H1 (cell line): ENCODE results near the gene SMTNL2. TPM values are rescaled to one million over a fixed set of nuclear protein-coding genes. Genes with fewer than 3 reads are reported as not detected.

Experiments used
- CTCF ChIA-PET: fragments of 300-600 bp; sonication (Branson Sonifier 250); formaldehyde crosslinking; loops from one replicate; lab custom pipeline; 2021; ENCODE audit not compliant: partially characterized antibody; lab: Charles Lee
- POLR2A ChIA-PET: fragments of 300-600 bp; sonication (Branson Sonifier 250); formaldehyde crosslinking; loops from one replicate; lab custom pipeline; 2021; ENCODE audit warnings: inconsistent platforms; ENCODE audit not compliant: partially characterized antibody; lab: Charles Lee
- DNase-seq, 2 experiments: peaks; one replicate each; pipeline versions ENCODE4 v3.0.0 to v3.0.0-alpha.2; 2010 to 2022; ENCODE audit warnings: low spot score in 2 of 2, low read depth in 1 of 2, mixed read lengths in 1 of 2
- FAIRE-seq: peaks from 2 replicates; lab custom pipeline; 2011; peaks lifted over from hg19 to GRCh38; lab: Jason Lieb, UNC
- H2AFZ ChIP-seq: 2 replicates; pipeline ENCODE4 v1.8.1; 2012; ENCODE audit warnings: low read length, inconsistent platforms
- H2AK5ac ChIP-seq: 2 replicates; pipeline ENCODE4 v1.6.1; 2013; ENCODE audit warnings: low read depth, low read length
- H2BK120ac ChIP-seq: replicated peaks from 2 replicates; pipeline ENCODE3; 2013; ENCODE audit warnings: low read depth, low read length, inconsistent platforms
- H2BK12ac ChIP-seq: 2 replicates; pipeline ENCODE4 v1.6.1; 2013; ENCODE audit warnings: low read depth, low read length
- H2BK15ac ChIP-seq: 2 replicates; pipeline ENCODE4 v1.6.1; 2013; ENCODE audit warnings: low read length
- H2BK20ac ChIP-seq: 2 replicates; pipeline ENCODE4 v1.6.1; 2013; ENCODE audit warnings: low read length
- H2BK5ac ChIP-seq: 2 replicates; pipeline ENCODE4 v1.6.1; 2013; ENCODE audit warnings: low read depth, low read length
- H3K14ac ChIP-seq: 2 replicates; pipeline ENCODE4 v1.6.1; 2013; ENCODE audit warnings: inconsistent platforms; ENCODE audit not compliant: insufficient read length
- H3K18ac ChIP-seq: 2 replicates; pipeline ENCODE4 v1.6.1; 2013; ENCODE audit warnings: low read length; ENCODE audit errors: extremely low read depth
- H3K23ac ChIP-seq: 2 replicates; pipeline ENCODE4 v1.6.1; 2013; ENCODE audit warnings: inconsistent platforms; ENCODE audit not compliant: insufficient read length
- H3K23me2 ChIP-seq: 2 replicates; pipeline ENCODE4 v1.6.1; 2013; ENCODE audit warnings: low read depth, low read length
- H3K27ac ChIP-seq: 2 replicates; pipeline ENCODE4 v1.6.1; 2011; ENCODE audit warnings: low read depth, low read length, inconsistent platforms
- H3K27me3 ChIP-seq, 4 experiments: replicated peaks in 1 of 4; 1 replicate in 1 of 4; 2 replicates in 3 of 4; pipeline versions ENCODE4 v1.6.1 to v1.8.1; 2011 to 2013; ENCODE audit warnings: low read length in 3 of 4, mild to moderate bottlenecking in 3 of 4, inconsistent platforms in 2 of 4, mixed read lengths in 2 of 4, moderate library complexity in 1 of 4; ENCODE audit not compliant: control insufficient read depth in 3 of 4, insufficient read depth in 3 of 4; ENCODE audit errors: extremely low read depth in 1 of 4
- H3K36me3 ChIP-seq, 4 experiments: 2 replicates each; pipeline versions ENCODE4 v1.6.1 to v1.8.1; 2011 to 2013; ENCODE audit warnings: mild to moderate bottlenecking in 4 of 4, low read length in 3 of 4, moderate library complexity in 2 of 4, control low read depth in 1 of 4, inconsistent platforms in 1 of 4; ENCODE audit not compliant: insufficient read depth in 4 of 4, control insufficient read depth in 2 of 4
- H3K4ac ChIP-seq: replicated peaks from 2 replicates; pipeline ENCODE3; 2013; ENCODE audit warnings: low read length, low read depth, mixed read lengths, inconsistent platforms; ENCODE audit not compliant: insufficient read length
- H3K4me1 ChIP-seq, 4 experiments: replicated peaks in 1 of 4; 1 replicate in 1 of 4; 2 replicates in 3 of 4; pipeline versions ENCODE4 v1.6.1 to v1.8.1; 2011 to 2013; ENCODE audit warnings: low read length in 3 of 4, inconsistent platforms in 2 of 4, mixed read lengths in 1 of 4; ENCODE audit not compliant: insufficient read depth in 4 of 4, control insufficient read depth in 3 of 4
- H3K4me2 ChIP-seq, 2 experiments: 2 replicates each; pipeline versions ENCODE4 v1.6.1 to v1.8.1; 2011 to 2013; ENCODE audit warnings: low read depth in 2 of 2, low read length in 2 of 2, control low read depth in 1 of 2, inconsistent platforms in 1 of 2, mild to moderate bottlenecking in 1 of 2; ENCODE audit not compliant: insufficient read depth in 1 of 2
- H3K4me3 ChIP-seq, 4 experiments: fragments of 200-600, 300-600 bp in 1 of 4; sonication (generic), shearing (Covaris generic), sonication (Bioruptor Twin) in 1 of 4; 2 replicates each; pipeline versions ENCODE4 v1.5.1 to v1.8.1; 2011 to 2016; ENCODE audit warnings: low read length in 4 of 4, low read depth in 3 of 4, control low read depth in 2 of 4, inconsistent platforms in 2 of 4, mild to moderate bottlenecking in 2 of 4, mixed read lengths in 1 of 4, moderate library complexity in 1 of 4; ENCODE audit not compliant: insufficient read depth in 2 of 4; ENCODE audit errors: extremely low read depth in 1 of 4
- H3K56ac ChIP-seq: replicated peaks from 2 replicates; pipeline ENCODE3; 2013; ENCODE audit warnings: low read depth, mild to moderate bottlenecking, mixed read lengths, low read length, inconsistent platforms; ENCODE audit not compliant: insufficient read length
- H3K79me1 ChIP-seq: 2 replicates; pipeline ENCODE4 v1.6.1; 2013; ENCODE audit warnings: low read depth, low read length, control low read depth
- H3K79me2 ChIP-seq, 2 experiments: 2 replicates each; pipeline versions ENCODE4 v1.6.1 to v1.8.1; 2012 to 2013; ENCODE audit warnings: low read length in 2 of 2, mild to moderate bottlenecking in 2 of 2, inconsistent platforms in 1 of 2; ENCODE audit not compliant: insufficient read depth in 2 of 2, control insufficient read depth in 1 of 2
- H3K9ac ChIP-seq, 4 experiments: replicated peaks in 1 of 4; 1 replicate in 1 of 4; 2 replicates in 3 of 4; pipeline versions ENCODE4 v1.6.1 to v1.8.1; 2011 to 2013; ENCODE audit warnings: low read depth in 3 of 4, low read length in 3 of 4, control low read depth in 2 of 4, mild to moderate bottlenecking in 2 of 4, moderate library complexity in 2 of 4, inconsistent platforms in 1 of 4; ENCODE audit errors: extremely low read depth in 1 of 4
- H3K9me3 ChIP-seq, 2 experiments: 2 replicates each; pipeline versions ENCODE4 v1.6.1 to v1.8.1; 2012 to 2013; ENCODE audit warnings: mild to moderate bottlenecking in 2 of 2, moderate library complexity in 2 of 2, control low read depth in 1 of 2, inconsistent platforms in 1 of 2, low read depth in 1 of 2, low read length in 1 of 2, mixed read lengths in 1 of 2; ENCODE audit not compliant: insufficient read depth in 2 of 2
- H4K20me1 ChIP-seq, 2 experiments: replicated peaks in 1 of 2; 2 replicates each; pipeline versions ENCODE3 to v1.8.1; 2011 to 2013; ENCODE audit warnings: inconsistent platforms in 2 of 2, low read length in 2 of 2, mild to moderate bottlenecking in 1 of 2; ENCODE audit not compliant: insufficient read depth in 2 of 2, control insufficient read depth in 1 of 2
- H4K5ac ChIP-seq: 2 replicates; pipeline ENCODE4 v1.6.1; 2013; ENCODE audit warnings: low read length, low read depth, mixed read lengths, inconsistent platforms; ENCODE audit not compliant: insufficient read length
- H4K8ac ChIP-seq: 2 replicates; pipeline ENCODE4 v1.8.0; 2013; ENCODE audit warnings: mild to moderate bottlenecking, moderate library complexity, low read length, inconsistent platforms; ENCODE audit not compliant: insufficient read depth; ENCODE audit errors: extremely low read depth
- H4K91ac ChIP-seq: replicated peaks from 2 replicates; pipeline ENCODE3; 2013; ENCODE audit warnings: low read length, mixed read lengths, inconsistent platforms; ENCODE audit not compliant: insufficient read length
- ATF2 ChIP-seq: IDR thresholded peaks from 2 replicates; pipeline ENCODE4 v1.6.1; 2012; ENCODE audit warnings: low read length, inconsistent platforms
- BACH1 ChIP-seq: IDR thresholded peaks from 2 replicates; pipeline ENCODE4 v1.6.1; 2012; ENCODE audit warnings: low read length, improper control_type of control experiment
- CEBPB ChIP-seq: IDR thresholded peaks from 2 replicates; pipeline ENCODE4 v1.6.1; 2012; ENCODE audit warnings: low read depth, low read length
- CHD1 ChIP-seq: IDR thresholded peaks from 2 replicates; pipeline ENCODE4 v1.6.1; 2012; ENCODE audit warnings: low read depth, low read length, improper control_type of control experiment
- CTBP2 ChIP-seq: IDR thresholded peaks from 2 replicates; pipeline ENCODE4 v1.7.0; 2011; ENCODE audit warnings: borderline replicate concordance, mild to moderate bottlenecking, moderate library complexity, mixed read lengths, low read length; ENCODE audit not compliant: insufficient read depth, insufficient read length
- FOSL1 ChIP-seq: IDR thresholded peaks from 2 replicates; pipeline ENCODE4 v1.6.1; 2011; ENCODE audit warnings: mild to moderate bottlenecking, low read depth, low read length, moderate library complexity; ENCODE audit not compliant: insufficient read depth
- HDAC6 ChIP-seq: IDR thresholded peaks from one replicate; pipeline ENCODE4 v1.7.1; 2012; ENCODE audit warnings: low read depth, mild to moderate bottlenecking, inconsistent platforms, low read length, moderate library complexity
- JUN ChIP-seq: IDR thresholded peaks from 2 replicates; pipeline ENCODE4 v1.6.1; 2011; ENCODE audit warnings: low read depth, mild to moderate bottlenecking, improper control_type of control experiment, low read length
- JUND ChIP-seq: IDR thresholded peaks from 2 replicates; pipeline ENCODE4 v1.6.1; 2011; ENCODE audit warnings: mild to moderate bottlenecking, improper control_type of control experiment, low read length
- RBBP5 ChIP-seq: IDR thresholded peaks from 2 replicates; pipeline ENCODE4 v1.7.1; 2012; ENCODE audit warnings: low read depth, mild to moderate bottlenecking, inconsistent platforms, low read length, moderate library complexity, borderline replicate concordance
- RFX5 ChIP-seq: IDR thresholded peaks from 2 replicates; pipeline ENCODE4 v1.6.1; 2011; ENCODE audit warnings: low read depth, low read length, improper control_type of control experiment, borderline replicate concordance
- TAF1 ChIP-seq: IDR thresholded peaks from 2 replicates; pipeline ENCODE4 v1.6.1; 2011; ENCODE audit warnings: mild to moderate bottlenecking, low read depth, low read length
- ZNF274 ChIP-seq: IDR thresholded peaks from 2 replicates; pipeline ENCODE4 v1.7.0; 2012; ENCODE audit warnings: low read length, borderline replicate concordance; ENCODE audit errors: extremely low read depth
- WGBS, 2 experiments: shearing (Covaris generic) in 1 of 2; methylation state at CpG; one replicate each; pipeline versions ENCODE4 v1.1.6 to v1.1.7; 2013 to 2015; ENCODE audit warnings: low lambda C conversion rate in 2 of 2, mixed read lengths in 2 of 2, inconsistent platforms in 1 of 2, low coverage in 1 of 2, missing lambda C conversion rate in 1 of 2; ENCODE audit not compliant: insufficient replicate concordance in 2 of 2, insufficient coverage in 1 of 2, insufficient read length in 1 of 2; ENCODE audit errors: extremely low coverage in 1 of 2, missing lambda C conversion rate in 1 of 2; 5-methylcytosine and 5-hydroxymethylcytosine counted together
- polyA plus RNA-seq, 7 experiments: library from polyadenylated mRNA; depleted of rRNA in 3 of 7; stranded (reverse) in 5 of 7; unstranded in 2 of 7; fragments of >200 nt in 5 of 7; fragments of 200-250 nt in 2 of 7; gene quantifications; 1 replicate in 5 of 7; 2 replicates in 1 of 7; 4 replicates in 1 of 7; pipeline versions ENCODE4 v1.2.1 to v1.2.3, GENCODE V29; 2011 to 2013; ENCODE audit warnings: missing spikeins in 2 of 7, mixed read lengths in 2 of 7
- total RNA-seq: library from RNA; stranded (reverse); fragmentation: NEBNext Ultra II Directional; extraction: Animal tissue kit (Norgen Biotek cat#: 25700); gene quantifications from 2 replicates; pipeline ENCODE4 v1.2.1, GENCODE V29; 2021

SMTNL2 gene
- total and polyA plus RNA-seq, 2 of the 8 experiments (the other 6 are each of a cell fraction or from before 2014, with no cell fraction given) = 3.6 to 4.5 TPM

DNA sequence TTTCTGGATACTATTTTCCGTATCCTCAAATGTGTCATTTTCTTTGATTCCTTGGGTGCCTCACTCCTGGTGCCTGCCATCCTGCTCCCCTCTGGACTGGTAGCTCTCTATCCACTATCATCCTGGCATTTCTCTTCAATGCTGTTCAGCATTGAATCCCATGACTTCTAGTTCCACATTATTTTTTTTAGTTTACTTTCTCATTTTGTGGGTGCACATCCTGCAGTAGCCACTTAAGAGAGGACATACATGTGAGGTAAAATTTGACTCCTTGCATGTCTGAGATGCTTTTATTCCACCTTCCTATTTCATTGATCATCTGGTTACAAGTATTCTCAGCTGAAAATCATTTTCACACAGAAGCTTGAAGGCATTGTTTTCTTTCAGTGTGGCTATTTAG is 38.0 kb downstream of the SMTNL2 start:
- Histone ChIP-seq H3K14ac (no peak overlapping the region), H2BK5ac (no peak overlapping the region), H4K20me1 (no peaks in the 10 kb centered on the region), H2BK20ac (no peak overlapping the region), H4K91ac (no peak overlapping the region), H2AK5ac (no peak overlapping the region), H3K27me3 (0 out of 7 replicates have a peak, but pooled peaks cover 0 to 2% (median 0%) of the 10 kb centered on the region in 4 experiments), H3K4me1 (peaks cover 0 to 6% (median 0%) of the 10 kb centered on the region in 4 experiments; a peak in 3 of 7 replicates), H3K36me3 (no peaks in the 10 kb centered on the region), H3K9ac (no peak overlapping the region), H2BK15ac (no peak overlapping the region), H2BK12ac (no peak overlapping the region), H3K79me1 (no peaks in the 10 kb centered on the region), H3K27ac (no peak overlapping the region), H3K4me2 (no peak overlapping the region), H3K4ac (no peak overlapping the region), H4K5ac (no peak overlapping the region), H2AFZ (no peak overlapping the region), H3K4me3 (no peak overlapping the region), H3K23me2 (no peaks in the 10 kb centered on the region; the same call in 1 of the 2 replicates), H3K9me3 (no peaks in the 10 kb centered on the region), H3K23ac (no peak overlapping the region), H4K8ac (no peak overlapping the region), H2BK120ac (no peak overlapping the region), H3K56ac (no peak overlapping the region), H3K79me2 (no peaks in the 10 kb centered on the region), H3K18ac (no peak overlapping the region)
- 96% methylated on average over 1 of the region's 1 CpG; no CpG with 5 or more reads in 1 of the 2 experiments for WGBS, 2 experiments
- FAIRE-seq = no peak
- DNase-seq = no peak
- POLR2A ChIA-PET = no interaction called here
- CTCF ChIA-PET = interaction anchor here (0.7 to 7.2 kb wide), 6 partner anchors 10 to 201 kb away, joined by 3 to 170 read pairs (median 4); no protein-coding TSS in a partner anchor
- TF ChIP-seq ATF2 = no peak
- no peak for TF ChIP-seq TAF1
- no peak for TF ChIP-seq RFX5
- no peak for TF ChIP-seq JUN
- TF ChIP-seq HDAC6 = no peak
- TF ChIP-seq BACH1 = no peak
- TF ChIP-seq FOSL1 = no peak
- TF ChIP-seq CEBPB = no peak
- TF ChIP-seq JUND = no peak
- no peak for TF ChIP-seq CHD1
- TF ChIP-seq CTBP2 = no peak
- TF ChIP-seq ZNF274 = no peak
- no peak for TF ChIP-seq RBBP5
